Effector CD4-positive, alpha-beta T cell (primary cell): ENCODE data around the gene RSPH6A.

Source experiments
- DNase-seq: peaks from one replicate; pipeline ENCODE4 v3.0.0-alpha.2; 2020

RSPH6A gene

DNA sequence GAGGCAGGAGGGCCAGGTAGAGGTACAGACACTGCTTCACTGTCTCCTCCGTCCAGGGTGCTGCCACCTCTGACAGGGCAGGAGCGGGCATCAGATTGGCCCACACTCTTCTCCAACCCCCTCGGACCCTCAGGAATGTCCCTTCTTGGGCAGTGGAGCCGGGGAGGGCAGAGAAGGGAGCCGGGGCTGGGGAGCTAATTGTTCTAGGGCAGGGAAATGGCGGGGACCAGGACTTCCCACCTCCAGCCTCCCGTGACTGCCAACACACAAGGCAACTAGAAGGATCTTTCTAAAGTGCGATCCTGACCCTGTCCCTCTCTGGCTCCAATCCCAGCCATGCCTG is 10.1 kb upstream of the RSPH6A start:
- no peak for DNase-seq

DNA sequence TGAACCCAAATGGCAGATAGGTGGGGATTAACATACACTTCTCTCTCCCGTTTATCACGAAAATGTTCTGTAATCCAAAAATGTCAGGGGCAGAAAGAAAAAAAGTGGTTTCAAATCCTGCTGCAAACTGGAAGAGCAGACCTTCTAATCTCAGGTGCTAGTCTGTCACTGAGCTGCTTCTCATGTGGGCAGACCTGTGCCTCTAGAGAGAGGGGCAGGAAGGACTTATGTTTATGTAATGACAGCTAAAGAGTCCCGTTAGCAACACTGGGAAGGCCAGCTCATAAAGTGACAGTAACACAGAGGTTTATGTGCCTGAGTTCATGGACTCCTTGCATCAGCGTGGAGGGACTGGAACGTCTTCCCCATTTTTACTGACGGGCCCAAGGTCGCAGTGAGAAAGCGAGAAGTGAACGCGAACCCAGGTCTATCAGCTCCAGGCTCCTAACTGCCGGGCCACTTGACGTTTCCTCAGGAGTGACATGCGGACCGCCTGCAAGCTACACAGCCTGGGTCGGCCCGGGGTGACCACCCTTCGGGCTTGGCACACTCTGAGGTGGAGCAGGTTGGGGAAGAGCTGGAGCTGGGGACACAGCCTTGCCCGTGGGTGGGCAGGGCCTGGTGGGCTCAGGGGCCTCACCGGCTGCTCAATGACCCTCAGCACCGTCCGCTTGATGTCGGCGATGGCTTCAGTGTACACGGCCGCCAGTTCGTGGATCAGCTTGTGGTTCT is 9.6 kb upstream of the RSPH6A start:
- DNase-seq, result no peak

DNA sequence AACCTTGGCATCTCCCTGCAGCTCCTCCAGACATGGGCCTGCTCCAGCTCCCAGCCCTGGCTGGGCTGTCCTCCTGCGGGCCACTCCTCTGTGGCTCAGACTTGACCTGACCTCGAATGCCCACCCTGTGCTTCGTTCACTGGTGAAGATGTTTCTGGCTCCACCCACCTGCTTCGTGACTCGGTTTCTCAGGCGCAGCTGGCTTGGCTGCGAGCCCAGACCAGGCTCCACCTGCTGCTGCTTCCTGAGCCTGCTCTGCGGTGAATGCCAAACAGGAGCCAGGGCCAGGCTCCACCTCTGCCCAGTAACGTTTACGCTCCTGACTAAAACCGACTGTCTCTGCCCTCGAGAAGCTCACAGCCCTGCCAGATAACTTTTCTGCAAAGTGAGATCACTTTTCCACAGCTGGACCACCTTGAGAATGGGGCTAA is 8.9 kb upstream of the RSPH6A start:
- no peak for DNase-seq

DNA sequence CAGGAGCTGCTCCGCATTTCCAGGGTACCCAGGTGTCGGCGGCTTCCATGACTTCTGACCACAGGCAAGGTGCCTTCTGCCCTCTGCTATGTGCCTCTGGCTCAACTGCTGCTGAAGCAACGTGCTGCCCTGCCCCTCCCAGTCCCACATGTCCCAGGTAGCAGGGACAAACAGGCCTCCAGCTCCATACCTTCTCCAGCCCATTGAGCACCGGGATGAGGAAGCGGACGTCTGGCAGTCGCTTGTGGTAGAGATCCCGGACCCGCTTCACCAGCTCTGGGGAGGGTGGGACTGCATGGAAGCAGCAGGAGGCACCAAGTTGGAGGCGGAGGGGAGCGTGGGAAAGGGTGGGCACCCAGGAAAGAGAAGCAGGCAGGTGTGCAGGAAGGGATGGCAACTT is 8.1 kb upstream of the RSPH6A start:
- DNase-seq, result no peak

DNA sequence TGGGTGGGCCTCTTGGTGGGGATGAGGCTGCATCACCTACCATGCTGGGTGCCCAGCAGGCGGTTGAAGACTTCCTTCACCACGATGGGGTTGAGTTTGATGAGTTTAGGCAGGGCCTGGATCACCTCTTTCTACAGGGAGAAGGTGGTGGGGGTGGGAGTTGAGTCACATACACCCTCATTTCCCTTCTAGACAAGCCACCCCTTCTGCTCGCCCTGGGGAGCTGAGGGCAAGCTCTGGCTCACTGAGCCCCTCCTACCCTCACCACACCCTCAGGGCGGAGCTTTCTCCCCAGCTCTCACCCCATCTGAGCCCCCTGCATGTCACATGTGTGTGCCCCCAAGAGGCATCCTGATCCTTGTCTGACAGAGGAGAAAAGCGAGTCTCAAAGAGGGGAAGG is 7.6 kb upstream of the RSPH6A start:
- DNase-seq, result no peak

DNA sequence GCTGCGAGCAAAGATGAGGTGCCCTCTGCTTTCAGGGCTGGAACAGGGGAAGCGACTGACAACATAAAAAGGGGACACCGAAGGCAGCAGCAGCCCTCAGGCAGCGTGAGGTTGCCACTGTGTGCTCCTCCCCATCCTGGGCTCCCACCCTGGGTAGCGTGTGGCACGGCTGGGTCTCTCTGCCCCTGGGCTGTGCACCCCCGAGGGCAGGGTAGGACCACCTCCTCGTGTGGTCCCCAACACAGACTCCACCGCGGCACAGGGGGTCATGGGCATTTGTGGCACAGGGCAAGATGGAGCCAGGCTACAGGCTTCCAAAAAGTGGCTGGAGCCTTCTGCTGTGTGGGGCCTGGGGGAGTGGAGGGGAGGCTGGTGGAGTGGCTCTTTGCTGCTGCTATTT is 6.5 kb upstream of the RSPH6A start:
- no peak for DNase-seq

DNA sequence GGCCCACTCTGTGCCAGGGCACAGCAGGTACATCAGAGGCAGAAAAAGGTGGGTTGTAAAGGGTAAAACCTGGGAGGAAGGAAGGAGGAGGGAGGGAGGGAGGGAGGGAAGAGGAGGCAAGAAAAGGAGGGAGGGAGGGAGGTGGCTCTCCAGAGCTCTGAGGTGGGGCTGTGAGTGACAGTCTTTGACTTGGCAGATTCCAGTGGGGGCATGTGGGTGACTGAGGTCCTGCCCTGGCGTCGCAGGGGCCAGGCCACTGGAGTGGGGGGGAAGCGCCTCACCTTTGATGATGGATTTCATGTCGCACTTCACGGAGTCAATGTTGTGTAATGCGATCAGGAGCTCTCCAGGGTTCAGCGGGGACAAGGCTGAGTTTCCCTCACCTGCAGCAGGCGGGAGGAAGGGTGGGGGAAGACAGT is 6.0 kb upstream of the RSPH6A start:
- DNase-seq, result no peak

DNA sequence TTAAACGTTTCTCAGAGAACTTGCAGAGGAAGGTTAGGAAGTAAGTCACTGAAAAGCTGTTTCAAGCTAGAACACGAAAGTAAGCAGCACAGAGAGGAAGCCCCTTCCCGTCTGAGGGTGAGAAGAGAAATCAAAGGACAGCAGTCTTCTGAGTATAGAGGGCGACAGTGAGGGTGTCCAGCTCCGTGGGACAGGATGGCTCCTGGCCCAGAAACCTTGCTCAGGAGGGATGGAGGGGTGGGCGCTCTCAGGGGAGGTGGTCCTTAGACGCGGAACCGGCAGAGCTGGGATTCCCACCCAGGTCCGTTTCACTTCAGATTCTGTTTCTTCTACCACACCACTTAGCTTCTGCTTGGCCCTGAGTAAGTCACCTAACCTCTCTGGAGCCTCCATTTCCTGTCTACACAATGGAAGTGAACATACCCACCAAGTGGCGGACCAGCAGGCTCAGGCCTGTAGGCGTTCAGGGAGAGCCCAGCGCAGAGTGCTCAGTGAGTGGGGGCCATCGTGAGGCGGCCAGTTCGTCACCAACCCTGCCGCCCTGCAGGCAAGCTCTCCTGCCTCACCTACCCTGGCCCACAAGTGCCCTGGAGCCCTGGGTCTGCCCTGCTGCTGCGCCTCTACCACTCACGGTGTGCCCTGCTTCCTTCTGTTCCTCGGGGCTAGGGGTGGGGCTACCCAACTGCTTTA is 5.5 kb upstream of the RSPH6A start:
- no peak for DNase-seq

DNA sequence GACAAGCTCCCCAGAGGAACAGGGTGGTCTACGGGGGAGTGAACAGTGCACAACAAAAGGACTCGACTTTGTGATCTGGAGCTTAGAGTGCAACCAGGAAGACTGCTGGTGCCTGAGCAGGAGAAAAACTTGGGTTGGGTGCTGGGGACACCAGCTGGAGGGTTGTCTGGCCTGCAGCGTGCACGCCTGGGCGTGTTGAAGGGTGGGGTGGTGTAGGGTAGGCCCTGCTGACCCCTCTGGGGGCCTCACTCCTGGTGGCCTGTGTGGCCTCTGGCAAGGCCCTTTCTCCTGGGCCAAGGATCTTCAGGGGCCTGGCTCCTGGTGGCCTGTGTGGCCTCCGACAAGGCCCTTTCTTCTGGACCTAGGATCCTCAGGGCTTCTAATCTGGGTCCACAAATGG is 4.7 kb upstream of the RSPH6A start:
- DNase-seq, result no peak

DNA sequence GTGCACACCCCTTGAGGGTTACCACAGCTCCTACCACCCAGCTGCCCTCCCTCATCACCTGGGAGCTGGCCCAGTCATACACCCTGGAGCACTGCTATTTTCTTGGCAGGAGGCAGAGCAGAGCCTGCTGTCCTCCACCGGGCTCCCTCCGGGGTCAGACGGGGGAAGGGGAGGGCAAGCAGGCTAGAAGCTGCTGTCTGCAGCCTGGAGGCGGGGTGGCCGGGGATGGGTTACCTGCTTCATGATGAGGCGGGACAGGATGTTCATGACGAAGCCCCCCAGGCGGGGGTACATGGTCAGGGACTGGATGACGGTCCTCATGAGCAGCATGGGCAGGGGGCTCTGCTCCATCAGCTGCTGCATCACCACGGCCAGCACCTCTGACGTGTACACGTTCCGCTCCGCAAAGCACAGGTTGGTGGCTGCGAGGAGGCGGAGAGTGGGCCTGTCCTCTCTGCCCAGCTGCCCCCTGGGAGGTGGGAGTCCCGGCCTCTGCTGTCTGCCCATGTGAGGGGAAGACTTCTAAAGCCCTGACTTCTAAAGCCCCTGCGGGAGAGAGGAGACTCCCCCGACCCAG is 2.7 kb upstream of the RSPH6A start:
- DNase-seq, result no peak

DNA sequence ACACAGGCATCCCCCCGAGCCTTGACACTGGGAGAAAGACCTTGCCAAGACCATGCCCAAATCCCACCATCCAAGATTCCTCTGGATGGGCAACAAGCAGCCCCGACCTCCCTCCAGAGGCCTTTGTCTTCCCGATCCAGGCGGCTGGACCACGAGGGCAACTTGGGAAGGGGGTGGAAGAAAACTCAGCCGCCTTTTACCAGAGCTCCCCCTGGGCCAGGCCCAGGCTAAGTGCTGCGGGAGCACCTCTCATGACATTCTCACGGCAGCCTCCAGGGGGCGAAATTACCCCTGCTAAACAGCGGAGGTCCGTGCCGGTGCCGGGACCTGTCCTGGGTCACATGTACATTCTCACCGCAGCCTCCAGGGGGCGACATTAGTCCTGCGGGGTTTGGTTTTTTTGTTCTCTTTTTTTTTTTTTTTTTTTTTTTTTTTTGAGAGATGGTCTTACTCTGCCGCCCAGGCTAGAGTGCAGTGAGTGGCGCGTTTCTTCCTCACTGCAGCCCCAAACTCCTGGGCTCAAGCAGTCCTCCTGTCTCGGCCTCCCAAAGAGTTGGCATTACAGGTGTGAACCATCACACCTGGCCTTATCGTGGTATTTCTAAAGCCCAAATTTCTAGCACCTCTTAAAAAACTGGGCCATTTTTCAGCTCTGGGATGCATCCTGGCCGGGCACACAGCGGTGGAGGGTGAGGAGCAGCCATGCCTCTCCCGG is 2.1 kb upstream of the RSPH6A start:
- peak; percentile 95 for DNase-seq

DNA sequence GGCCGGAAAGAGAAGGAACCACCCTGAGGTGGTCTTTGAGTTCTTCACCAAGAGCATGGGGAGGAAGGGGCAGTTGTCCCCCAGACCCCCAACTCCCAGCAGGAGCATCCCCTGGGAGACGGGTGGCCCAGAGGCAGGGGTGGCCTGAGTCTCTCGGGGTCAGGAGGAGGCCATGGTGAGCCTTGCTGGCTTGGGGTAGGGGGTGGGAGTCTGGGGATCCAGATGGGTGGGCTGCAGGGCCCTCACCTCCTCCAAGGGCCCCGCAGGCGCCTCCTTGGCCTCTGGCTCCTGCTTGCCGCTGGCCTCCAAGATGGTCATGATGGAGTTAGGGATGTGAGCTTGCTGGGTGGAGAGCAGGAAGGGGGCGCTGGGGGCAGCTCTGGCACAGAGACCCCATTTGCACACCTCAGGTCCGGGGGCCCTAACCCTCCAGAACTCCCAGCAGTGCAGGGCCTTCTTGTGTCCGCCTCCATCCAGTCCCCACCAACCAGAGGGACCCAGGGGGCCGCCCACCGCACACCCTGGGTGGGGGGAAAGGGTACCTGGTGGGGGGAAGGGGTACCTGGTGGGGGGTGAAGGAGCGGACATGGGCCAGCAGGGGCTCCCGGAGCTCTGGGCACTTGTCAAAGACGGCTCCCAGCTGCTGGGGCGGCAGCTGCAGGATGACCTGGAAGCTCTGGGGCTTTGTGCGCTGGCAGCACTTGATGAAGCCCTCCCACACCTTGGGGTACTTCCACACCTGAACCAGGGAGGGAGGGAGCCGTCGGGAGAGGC is 1.3 kb upstream of the RSPH6A start:
- DNase-seq, result no peak

DNA sequence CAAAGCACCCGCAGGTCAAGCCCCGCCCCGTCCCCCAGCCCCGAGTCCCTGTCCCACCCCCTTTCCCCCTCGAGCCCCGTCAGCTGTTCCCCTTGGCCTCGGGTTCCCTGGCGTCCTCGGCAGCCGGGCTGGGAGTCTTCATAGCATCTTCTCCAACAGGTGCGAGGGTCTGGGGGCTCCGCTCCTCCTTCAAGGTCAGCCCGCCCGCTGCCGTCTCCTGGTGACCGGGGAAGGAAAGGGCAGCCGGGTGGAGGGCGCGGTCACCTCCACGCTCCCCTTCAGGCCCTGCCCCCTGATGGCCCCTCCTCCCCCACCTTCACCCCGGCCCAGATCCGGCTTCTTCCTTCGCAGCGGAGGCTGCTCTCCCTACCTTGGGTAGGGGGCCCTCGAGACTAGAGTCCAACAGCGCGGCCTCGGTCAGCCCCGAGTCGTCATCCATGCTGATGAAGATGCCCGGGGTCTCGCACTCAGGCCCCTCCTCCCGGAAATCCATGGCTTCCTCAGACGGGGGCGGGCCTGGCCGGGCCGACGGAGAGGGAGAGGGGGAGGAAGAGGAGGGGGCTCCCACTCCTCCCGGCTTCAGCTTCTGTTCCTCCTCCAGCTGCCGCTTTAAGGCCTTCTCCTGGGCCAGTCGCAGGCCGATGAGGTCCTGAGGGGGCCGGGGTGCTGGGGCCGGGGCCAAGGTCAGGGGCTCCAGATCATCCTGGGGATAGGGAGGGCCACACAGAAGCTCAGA is 541 bp upstream of the RSPH6A start:
- no peak for DNase-seq

DNA sequence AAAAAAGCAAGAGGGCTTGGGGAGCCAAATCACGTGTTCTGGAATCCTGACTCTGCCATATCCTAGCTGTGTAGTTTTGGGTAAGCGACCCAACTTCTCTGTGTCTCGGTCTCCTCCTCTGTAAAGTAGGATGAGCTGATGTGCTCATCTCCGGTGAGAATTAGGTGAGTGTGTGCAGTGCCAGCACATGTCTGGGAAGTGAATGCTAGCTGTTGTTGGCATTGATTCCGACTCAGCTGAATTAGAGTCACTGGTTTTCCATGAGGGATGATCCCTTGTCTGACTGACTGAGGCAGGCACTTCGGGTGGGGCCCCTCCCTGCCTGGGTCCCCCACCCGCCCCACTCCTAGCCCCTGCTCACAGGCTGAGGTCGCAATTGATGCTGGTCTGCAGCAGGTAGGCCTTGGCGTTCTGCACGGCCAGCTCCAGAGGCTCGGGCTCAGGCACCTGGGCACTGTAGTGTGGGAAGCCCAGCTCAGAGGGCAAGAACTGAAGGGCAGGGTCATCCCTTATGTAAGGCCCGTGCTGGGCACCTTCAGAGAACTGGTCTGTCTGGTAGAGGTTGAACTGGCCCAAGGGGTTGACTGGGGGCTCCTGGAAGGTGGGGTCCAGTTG is 835 bp downstream of the RSPH6A start:
- DNase-seq, result no peak

DNA sequence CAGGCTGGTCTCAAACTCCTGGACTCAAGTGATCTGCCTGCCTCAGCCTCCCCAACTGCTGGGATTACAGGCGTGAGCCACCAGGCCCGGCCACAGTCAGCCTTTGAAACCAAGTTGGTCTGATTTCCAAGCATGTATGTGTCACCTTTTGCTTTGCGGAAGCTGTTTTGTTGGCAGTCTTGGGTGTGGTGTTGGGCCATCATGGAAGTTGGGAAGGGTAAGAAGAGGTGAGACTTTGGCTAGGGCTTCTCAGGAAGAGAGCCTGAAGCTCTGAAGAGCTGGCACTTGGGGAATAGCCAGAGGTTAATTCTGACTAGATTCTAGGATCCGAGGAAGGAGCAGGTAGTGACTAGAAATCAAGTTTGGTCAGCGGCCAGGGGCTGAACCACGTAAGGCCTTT is 2.8 kb downstream of the RSPH6A start:
- no peak for DNase-seq

DNA sequence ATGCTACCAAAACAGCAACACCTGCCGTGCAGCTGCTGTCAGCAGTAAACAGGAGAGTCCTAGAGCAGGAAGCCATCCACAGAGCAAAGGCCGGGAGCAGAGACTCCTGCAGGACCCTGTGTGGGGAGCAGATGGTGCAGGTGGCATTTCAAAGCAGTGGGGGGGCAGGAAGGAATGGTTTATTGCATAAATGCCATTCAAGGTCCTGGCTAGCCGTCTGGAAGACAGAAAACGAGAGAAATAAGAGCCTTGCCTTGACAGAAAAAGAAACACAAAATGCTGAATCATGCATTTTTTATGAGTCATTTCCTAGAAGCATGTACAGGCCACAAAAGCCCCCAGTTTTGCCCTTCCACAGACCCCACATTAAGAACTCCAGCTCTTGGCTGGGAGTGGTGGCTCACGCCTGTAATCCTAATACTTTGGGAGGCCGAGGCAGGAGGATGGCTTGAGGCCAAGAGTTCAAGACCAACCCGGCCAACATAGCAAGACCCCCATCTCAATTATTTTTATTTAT is 5.4 kb downstream of the RSPH6A start:
- DNase-seq, result no peak

DNA sequence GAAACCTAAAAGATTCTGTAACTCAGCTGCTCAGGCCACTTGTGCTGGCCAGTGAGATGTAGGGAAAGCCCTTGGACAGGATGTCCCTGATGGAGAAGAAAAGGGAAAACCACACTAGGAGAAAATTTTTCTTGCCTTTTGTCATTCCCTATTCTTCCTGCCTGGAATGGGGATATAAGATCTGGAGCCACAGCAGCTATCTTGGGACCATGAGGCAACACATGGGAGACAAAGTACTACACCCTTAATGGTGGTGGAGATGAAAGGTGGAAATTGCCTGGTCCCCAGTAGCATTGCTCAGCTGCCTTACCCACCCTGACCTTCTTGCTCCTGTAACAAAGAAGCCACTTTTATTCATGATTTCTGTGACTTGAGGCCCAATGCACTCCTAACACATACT is 9.4 kb downstream of the RSPH6A start:
- DNase-seq, result no peak

DNA sequence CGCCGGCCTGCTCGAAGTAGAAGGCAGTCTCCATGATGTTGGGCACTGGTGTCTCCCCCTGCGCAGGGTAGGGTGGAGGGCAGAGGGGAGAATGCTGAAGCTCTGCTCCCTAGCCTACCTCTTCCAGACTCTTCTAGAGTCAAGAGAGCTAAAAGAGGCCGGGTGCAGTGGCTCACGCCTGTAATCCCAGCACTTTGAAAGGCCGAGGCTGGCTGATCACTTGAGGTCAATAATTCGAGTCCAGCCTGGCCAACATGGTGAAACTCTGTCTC is 10.2 kb downstream of the RSPH6A start:
- no peak for DNase-seq

DNA sequence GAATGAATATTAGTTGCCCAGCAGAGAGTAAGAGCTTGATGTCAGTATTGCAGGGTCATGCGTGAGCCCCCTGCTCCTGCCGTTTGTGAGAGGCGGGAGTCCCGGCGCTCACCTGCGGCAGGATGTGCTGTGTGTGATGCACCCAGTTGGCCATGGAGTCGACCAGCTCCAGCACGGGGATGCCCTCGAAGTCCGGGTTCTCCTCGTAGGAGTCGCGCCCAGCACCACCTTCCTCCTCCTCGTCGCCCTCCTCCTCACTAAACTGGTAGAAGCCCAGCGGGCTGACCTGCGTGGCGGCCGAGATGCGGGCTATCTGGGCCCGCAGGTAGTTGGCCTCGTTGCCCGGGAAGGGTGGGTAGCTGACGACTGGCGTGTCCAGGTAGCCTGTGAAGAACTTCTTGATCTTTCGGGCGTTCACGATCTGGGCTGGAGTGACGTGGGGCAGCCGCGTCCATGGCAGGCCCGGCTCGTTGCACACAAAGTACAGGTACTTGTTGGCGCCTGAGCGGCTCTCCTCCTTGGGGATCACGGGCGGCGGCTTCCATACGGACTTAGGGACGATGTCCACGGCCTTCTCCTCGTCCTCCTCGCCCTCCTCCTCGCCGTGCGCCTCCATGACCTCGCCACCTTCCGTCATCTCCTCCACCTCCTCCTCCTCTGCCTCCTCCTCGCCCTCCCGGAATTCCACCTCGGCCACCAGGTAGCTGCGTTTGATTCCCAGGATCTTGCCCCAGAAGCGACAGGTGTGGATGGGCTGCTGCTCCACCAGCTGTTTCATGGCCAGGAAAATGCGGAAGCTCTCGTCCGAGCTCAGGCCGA is 10.8 kb downstream of the RSPH6A start:
- no peak for DNase-seq

DNA sequence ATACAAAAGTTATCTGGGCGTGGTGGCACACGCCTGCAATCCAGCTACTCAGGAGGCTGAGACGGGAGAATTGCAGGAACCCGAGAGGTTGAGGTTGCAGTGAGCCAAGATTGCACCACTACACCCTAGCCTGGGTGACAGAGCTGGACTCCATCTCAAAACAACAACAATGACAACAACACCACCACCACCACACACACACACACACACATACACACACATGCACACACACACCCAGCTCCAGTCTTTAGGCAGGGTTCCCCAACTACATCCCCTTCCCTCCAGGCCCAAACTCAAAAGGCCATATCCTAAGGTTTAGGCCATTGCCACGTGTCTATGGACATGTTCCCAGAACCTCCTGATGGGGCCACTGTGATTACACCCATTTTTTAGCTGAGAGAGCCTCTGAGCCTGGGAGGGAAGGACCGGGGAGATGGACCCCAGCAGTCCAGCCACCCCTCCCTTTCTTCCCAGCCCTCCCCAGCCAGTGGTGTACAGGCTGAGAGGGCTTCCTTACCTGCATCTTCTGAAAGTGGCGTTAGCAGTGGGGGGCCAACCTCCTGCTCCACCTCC is 13.4 kb downstream of the RSPH6A start:
- no peak for DNase-seq
